ENCODE data around the gene GRM1.

The GRM1 gene

DNA sequence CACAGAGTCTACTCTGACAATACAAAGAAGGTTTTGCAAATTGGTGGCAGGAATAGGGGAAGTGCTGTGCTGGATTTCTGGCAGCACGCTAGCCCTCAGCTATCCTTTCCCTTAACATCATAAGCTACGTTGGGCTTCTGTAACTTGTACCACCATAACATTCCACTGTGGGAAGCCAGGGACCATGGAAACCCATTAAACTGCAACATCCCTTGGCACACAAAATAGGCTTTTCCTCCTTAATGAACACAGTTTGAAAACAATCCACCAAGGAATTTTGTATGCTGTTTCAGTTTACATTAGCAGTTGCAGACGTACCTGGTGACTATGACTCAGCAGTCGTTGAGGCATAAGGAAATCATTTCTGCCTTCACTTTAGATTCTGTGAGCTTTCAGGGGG, 310.9 kb downstream of the GRM1 start:
- Histone ChIP-seq H3K4me1 (ENCODE audit: insufficient read depth, low read length) (no peaks in the 10 kb centered on the region), H3K79me2 (ENCODE audit: insufficient read depth, low read length) (no peaks in the 10 kb centered on the region), H2AFZ (ENCODE audit: low read depth, low read length) (no peak overlapping the region), H3K4me3 (ENCODE audit: low read depth in 1 of 2, low read length in 2 of 2) (no peak overlapping the region), H3K27me3 (ENCODE audit: insufficient read depth, low read length, poor library complexity) (no peaks in the 10 kb centered on the region), H4K20me1 (ENCODE audit: insufficient read depth, low read length) (no peaks in the 10 kb centered on the region), H3K9me3 (ENCODE audit: insufficient read depth, low read length, severe bottlenecking) (no peaks in the 10 kb centered on the region), H3K36me3 (ENCODE audit: insufficient read depth, low read length) (no peaks in the 10 kb centered on the region), H3K27ac (ENCODE audit: low read length) (no peak overlapping the region), H3K9ac (ENCODE audit: low read depth, low read length) (no peak overlapping the region), H3K4me2 (ENCODE audit: insufficient read depth, low read length) (no peak overlapping the region)
- no peak for DNase-seq
- no peak for ATAC-seq (ENCODE audit: insufficient read depth, low read depth)
- TF ChIP-seq, protein P1, sequence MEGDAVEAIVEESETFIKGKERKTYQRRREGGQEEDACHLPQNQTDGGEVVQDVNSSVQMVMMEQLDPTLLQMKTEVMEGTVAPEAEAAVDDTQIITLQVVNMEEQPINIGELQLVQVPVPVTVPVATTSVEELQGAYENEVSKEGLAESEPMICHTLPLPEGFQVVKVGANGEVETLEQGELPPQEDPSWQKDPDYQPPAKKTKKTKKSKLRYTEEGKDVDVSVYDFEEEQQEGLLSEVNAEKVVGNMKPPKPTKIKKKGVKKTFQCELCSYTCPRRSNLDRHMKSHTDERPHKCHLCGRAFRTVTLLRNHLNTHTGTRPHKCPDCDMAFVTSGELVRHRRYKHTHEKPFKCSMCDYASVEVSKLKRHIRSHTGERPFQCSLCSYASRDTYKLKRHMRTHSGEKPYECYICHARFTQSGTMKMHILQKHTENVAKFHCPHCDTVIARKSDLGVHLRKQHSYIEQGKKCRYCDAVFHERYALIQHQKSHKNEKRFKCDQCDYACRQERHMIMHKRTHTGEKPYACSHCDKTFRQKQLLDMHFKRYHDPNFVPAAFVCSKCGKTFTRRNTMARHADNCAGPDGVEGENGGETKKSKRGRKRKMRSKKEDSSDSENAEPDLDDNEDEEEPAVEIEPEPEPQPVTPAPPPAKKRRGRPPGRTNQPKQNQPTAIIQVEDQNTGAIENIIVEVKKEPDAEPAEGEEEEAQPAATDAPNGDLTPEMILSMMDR (IDR thresholded peaks at IDR 0.05; ENCODE audit: borderline replicate concordance, extremely low read depth, low read length, poor library complexity, severe bottlenecking) = no peak
- TF ChIP-seq EZH2 (IDR thresholded peaks at IDR 0.05; ENCODE audit: borderline replicate concordance, low read depth, low read length, severe bottlenecking) = no peak

DNA sequence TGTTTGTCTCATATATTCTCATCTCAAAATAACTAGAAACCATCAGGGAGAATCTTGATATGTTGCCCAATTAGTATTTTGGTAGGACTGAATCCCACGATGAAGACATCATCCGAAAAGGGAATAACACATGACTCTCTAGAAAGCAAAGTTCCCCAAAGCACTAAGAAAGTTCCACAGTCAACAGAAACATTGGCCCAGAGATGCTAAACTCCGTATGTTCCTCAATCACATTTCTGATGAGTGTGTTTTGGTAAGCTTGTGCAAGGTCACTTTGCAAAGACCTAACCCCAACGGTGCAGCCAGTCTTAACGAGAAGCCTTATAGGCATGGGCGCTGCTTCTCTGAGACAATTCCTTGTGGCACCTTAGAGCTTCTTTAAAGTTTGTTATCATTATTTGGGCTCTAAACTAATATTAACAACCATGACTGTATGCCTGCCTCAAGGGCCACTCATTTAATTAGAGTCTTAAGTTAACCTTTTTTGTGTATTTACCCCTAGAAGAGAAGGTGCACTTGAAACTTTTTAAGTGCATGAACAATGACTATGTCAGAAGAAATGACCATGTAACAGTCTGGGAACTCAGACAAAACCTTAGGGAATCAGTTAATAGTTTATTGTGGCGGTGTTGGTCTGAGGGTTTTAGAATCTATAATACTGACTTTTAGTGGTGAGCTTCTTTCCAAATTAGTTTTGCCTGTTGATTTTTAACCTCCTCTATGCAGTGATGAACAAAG, 312.8 kb downstream of the GRM1 start:
- Histone ChIP-seq H3K4me3 (ENCODE audit: low read depth in 1 of 2, low read length in 2 of 2) (no peak overlapping the region), H3K4me1 (ENCODE audit: insufficient read depth, low read length) (no peaks in the 10 kb centered on the region), H3K79me2 (ENCODE audit: insufficient read depth, low read length) (no peaks in the 10 kb centered on the region), H3K9me3 (ENCODE audit: insufficient read depth, low read length, severe bottlenecking) (no peaks in the 10 kb centered on the region), H3K4me2 (ENCODE audit: insufficient read depth, low read length) (no peak overlapping the region), H3K36me3 (ENCODE audit: insufficient read depth, low read length) (no peaks in the 10 kb centered on the region), H3K27me3 (ENCODE audit: insufficient read depth, low read length, poor library complexity) (no peaks in the 10 kb centered on the region), H2AFZ (ENCODE audit: low read depth, low read length) (no peak overlapping the region), H3K27ac (ENCODE audit: low read length) (no peak overlapping the region), H3K9ac (ENCODE audit: low read depth, low read length) (no peak overlapping the region), H4K20me1 (ENCODE audit: insufficient read depth, low read length) (no peaks in the 10 kb centered on the region)
- no peak for DNase-seq
- no peak for TF ChIP-seq EZH2 (IDR thresholded peaks at IDR 0.05; ENCODE audit: borderline replicate concordance, low read depth, low read length, severe bottlenecking)
- TF ChIP-seq, protein P1 (IDR thresholded peaks at IDR 0.05; ENCODE audit: borderline replicate concordance, extremely low read depth, low read length, poor library complexity, severe bottlenecking) = no peak
- ATAC-seq (ENCODE audit: insufficient read depth, low read depth) = no peak

DNA sequence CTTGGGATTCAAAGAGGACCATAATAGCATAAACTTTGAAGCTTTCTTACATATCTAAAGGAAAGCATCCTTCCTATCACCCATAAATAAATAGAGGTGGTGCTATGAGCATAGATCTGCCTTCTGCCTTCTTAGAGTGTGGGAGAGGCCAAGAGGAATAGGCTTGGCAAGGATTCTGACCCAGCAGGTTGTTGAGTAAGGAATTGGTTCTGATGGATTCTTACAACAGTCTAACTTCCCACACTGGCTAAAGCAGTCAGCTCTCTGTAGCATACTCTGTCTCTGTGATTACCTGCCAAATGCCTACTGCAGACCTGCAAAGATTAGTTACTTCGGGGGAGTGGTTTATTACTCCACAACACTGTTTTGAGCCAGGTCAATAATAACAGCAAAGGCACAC, 316.7 kb downstream of the GRM1 start:
- H3K36me3 ChIP-seq (ENCODE audit: insufficient read depth, low read length) = no peaks in the 10 kb centered on the region
- no peaks in the 10 kb centered on the region for H3K27me3 ChIP-seq (ENCODE audit: insufficient read depth, low read length, poor library complexity)
- no peak overlapping the region for H3K4me2 ChIP-seq (ENCODE audit: insufficient read depth, low read length)
- H3K27ac ChIP-seq (ENCODE audit: low read length) = no peak overlapping the region
- H3K79me2 ChIP-seq (ENCODE audit: insufficient read depth, low read length) = no peaks in the 10 kb centered on the region
- H2AFZ ChIP-seq (ENCODE audit: low read depth, low read length) = no peak overlapping the region
- no peaks in the 10 kb centered on the region for H4K20me1 ChIP-seq (ENCODE audit: insufficient read depth, low read length)
- DNase-seq (no peak), ATAC-seq (ENCODE audit: insufficient read depth, low read depth) (no peak)
- no peak overlapping the region for H3K4me3 ChIP-seq (ENCODE audit: low read depth in 1 of 2, low read length in 2 of 2)
- H3K9ac ChIP-seq (ENCODE audit: low read depth, low read length) = no peak overlapping the region
- no peak for TF ChIP-seq EZH2 (IDR thresholded peaks at IDR 0.05; ENCODE audit: borderline replicate concordance, low read depth, low read length, severe bottlenecking)
- TF ChIP-seq, protein P1 (IDR thresholded peaks at IDR 0.05; ENCODE audit: borderline replicate concordance, extremely low read depth, low read length, poor library complexity, severe bottlenecking) = no peak
- no peaks in the 10 kb centered on the region for H3K4me1 ChIP-seq (ENCODE audit: insufficient read depth, low read length)
- no peaks in the 10 kb centered on the region for H3K9me3 ChIP-seq (ENCODE audit: insufficient read depth, low read length, severe bottlenecking)

All from DND-41 (cell line).